GM18951 (cell line): ENCODE results near the gene MICU1.

Experiments used
- POLR2A ChIP-seq: IDR thresholded peaks from 4 replicates; pipeline ENCODE4 v1.6.1; 2011; ENCODE audit warnings: mild to moderate bottlenecking; ENCODE audit not compliant: insufficient read length, insufficient read depth; ENCODE audit errors: extremely low read depth
- in situ Hi-C: fragments of 300-500 bp; cut with MboI; formaldehyde crosslinking; loops from one replicate; pipeline ENCODE4 v1.12.0; 2022; ENCODE audit warnings: low sequenced_read_pairs, mixed read lengths, inconsistent platforms; ENCODE audit not compliant: unreplicated experiment

MICU1 gene

DNA sequence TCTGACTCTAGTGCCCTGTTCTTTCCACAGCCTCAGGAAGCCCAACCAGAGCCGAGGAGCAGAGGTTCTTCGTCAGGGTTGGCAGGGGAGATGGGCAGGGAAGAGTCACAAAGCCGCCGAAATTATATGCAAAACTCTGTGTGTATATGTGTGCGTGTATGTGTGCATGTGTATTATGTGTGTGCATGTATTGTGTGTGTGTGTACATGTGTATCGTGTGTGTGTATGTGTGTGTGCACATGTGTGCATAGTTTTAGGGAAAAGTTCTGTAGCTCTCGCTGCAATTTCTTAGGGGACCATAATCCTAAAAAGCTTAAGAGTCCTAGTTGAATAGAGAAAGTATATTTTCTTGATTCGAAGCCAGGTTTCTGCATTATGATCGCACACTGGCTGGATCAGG, 288.2 kb downstream of the MICU1 start:
- no peak for TF ChIP-seq POLR2A
- in situ Hi-C loops, result loop anchor here (10.0 kb wide), 2 partner anchors 123 to 203 kb away; partner anchors contain the start of genes ANAPC16 and ASCC1

DNA sequence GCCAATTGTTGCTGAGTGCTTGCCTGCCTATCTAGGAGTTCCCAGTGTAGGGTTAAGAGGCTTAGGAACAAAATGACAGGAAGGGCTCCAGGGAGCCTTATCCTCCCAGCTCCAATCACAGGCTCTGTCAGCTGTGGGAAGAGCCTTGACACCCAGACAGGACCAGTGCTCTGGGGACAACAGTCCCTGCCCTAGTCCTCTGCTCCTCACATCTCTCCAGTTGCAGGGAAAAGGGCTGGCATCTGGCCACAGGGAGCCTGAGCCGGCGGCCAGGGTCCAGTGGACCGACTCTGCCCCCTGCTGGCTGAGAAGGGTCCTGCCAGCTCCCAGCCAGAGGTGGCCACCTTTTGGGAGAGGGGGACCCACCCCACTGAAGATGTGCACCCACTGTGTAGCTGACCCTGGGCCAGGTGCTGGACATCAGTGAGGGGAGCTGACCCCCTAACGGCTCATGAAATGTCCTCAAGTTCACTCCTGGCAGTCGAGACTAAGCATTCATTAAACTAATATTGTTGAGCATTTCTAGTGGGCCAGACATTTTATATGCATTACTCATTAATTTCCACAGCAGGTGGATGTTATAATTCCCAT, 288.7 kb downstream of the MICU1 start:
- in situ Hi-C loops, result loop anchor here (10.0 kb wide), 2 partner anchors 122 to 202 kb away; partner anchors contain the start of genes ANAPC16 and ASCC1
- TF ChIP-seq POLR2A, result no peak

DNA sequence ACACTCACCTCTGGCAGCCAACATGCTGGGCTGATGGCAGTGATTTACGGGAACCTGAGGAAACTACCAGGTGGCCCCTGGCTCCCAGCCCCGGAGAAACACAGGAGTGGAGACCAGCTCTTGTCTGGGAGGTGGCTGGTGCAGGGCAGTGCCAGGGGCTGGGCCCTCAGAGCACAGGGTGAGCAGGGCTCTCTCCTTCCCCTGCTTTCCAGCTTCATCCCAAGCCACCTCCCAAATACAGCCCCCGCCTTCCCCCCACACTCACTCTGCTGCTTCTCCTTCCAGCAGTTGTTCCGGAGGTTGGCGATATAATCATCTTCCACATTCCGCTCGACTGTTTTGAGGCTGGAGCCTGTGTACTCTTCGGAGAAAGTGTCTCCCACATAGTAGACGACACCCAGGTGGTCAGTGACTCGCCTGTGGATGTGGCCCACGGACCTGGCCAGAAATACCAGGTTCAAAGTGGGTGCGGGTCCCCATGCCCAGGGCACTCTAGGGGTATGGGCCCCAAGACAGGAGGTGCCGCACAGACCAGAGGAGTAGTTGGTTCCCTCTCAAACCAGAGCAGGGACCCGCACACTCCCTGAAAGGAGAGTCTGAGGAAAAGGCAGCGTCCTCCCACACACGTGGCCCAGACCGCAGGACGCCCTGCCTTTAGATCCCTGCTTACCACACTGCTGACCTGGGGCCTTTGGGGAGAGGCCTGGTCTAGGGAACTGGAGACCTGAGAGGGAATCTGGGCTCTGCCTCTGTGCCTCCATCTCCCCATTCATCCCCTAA, 289.4 kb downstream of the MICU1 start:
- no peak for TF ChIP-seq POLR2A
- in situ Hi-C loops, result loop anchor here (10.0 kb wide), 2 partner anchors 122 to 202 kb away; partner anchors contain the start of genes ANAPC16 and ASCC1

DNA sequence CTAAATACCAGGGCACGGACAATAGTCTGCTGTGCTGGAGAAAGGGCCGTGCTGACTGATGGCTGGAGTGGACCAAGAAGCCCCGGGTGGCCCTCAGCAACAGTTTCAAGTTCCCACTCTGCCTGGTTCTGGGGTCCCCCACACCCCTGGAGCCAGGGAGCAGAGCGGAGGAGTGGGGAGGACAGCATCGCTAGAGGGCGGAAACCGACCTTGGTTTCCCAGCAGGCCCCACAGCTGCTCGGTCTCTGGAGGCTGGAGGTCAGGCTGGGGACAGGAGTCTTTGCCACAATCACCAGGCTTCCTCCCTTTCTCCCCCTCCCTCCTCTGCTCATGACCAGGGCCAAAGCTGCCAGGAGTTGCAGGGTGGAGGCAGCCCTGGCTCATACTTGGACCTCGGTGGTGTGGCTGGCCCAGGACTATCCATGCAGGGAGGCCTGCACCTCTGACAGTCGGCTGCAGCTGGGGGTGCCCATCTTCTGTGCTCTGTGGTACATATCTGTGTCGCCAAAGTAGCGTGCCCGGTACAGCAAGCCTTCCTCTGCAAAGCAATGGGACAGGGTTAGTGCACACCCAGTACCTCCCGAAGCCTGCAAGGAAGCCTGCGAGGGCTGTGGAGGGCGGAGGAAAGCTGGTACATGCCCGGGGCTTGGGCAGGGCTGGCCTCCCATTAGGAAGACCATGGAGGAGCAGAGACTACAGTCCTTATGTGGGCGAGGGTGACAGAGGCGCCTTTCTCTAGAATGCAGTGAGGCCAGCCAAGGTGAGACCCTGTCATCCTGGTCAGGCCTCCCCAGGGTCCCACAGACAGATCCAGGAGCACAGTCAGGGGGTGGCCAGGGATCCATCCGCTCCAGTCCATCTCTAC, 290.3 kb downstream of the MICU1 start:
- in situ Hi-C loops, result loop anchor here (10.0 kb wide), 2 partner anchors 121 to 201 kb away; partner anchors contain the start of genes ANAPC16 and ASCC1
- no peak for TF ChIP-seq POLR2A

DNA sequence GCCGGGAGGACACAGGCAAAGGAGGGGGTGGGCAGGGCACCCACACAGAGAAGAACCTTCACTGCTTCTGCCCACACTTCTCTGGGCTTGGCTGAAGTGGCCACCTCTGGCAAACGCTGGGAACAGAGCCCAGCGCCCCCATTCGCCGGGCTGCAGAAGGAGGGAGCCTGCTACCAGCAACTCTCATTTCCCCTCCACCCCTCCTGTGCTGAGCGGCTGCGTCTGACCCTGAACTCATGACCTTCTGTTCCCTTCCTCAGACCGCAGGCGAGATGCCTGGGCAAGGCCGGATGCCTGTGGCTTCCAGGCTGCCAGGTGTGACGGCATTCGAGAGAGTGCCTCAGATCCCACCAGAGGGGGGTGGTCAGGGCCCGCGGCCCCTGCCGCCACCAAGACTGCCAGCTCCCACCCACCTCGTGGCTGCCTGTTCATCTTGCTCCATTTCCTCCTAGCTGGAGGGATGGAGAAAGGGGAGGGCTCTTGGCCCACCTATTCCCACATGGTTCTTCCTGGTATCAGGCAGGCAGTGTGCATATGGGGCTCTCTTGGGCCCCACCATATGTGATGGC, 291.0 kb downstream of the MICU1 start:
- TF ChIP-seq POLR2A, result peak; percentile 45
- in situ Hi-C loops, result loop anchor here (10.0 kb wide), 2 partner anchors 120 to 200 kb away; partner anchors contain the start of genes ANAPC16 and ASCC1

DNA sequence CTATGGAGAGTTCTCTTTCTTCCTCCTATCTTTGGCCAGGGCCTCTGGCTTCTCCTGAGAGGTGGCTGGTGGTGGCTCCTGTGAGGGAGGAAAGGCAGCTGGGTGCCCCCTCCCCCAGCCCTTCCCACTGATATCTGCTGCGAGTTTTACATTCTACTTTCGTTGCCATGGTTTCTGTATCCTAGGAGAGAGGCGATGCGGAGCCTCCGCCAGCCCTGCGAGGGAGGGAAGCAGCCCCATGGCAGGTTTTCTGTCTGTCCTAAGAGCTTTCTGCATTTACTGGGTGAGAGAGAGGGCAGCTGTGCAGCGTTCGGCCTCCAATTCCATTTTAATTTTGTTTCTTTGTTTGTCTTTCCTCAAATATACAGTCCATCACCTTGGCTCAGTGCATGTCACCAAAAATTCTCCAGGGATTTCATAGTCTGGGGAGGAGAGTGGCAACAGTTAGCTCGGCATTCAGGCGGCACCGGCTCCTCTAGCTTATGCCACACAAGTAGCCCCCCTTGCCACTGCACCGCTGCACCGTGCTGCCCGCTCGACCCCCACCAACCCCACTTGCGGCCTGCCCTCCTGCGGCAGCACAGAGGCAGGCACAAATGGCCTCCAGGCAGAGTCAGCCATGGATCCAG, 291.6 kb downstream of the MICU1 start:
- in situ Hi-C loops, result loop anchor here (10.0 kb wide), 2 partner anchors 120 to 200 kb away; partner anchors contain the start of genes ANAPC16 and ASCC1
- no peak for TF ChIP-seq POLR2A

DNA sequence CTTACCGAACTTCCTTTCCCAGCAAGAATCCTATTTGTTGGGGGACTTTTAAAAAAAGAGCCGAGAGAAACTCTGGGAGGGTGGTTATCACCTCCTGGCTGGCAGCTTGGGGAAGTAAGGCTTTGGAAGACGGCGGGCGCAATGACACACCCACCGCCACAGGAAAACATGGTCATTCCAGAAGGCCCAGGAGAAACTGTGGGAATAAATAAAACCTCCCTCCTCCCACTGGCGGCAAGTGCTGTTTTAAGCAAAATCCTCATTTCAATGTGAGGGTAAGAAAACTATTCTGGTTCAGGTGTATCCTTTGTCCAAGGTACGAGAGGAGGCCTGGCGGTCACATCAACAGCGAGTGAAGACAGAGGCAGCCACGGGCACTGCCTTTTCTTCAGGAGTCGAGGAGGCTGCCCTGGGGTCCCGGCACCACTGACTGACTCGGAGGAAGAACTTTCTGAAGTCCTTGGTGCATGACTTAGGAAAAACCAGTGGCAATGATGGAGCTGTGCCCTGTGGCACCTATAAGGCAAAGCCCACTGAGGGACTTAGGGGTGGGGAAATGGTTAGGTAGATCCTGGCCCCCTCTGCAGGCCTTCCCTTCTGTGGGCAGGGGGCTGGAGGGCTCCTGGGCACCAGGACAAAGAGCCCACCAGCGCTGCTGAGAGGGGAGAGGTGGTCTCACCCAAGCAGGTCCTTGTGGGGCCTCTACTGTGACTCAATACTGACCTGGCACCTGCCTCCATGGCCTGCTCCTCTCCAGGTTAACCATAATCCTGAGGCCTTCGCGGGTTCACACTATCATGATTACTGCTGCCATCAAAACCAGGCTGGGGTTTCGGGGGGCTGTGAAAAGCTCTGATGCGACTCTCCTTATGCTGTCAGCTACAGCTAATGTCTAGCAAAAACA, 292.5 kb downstream of the MICU1 start:
- in situ Hi-C loops, result loop anchor here (10.0 kb wide), 2 partner anchors 119 to 199 kb away; partner anchors contain the start of genes ANAPC16 and ASCC1
- TF ChIP-seq POLR2A, result peak; percentile 20

DNA sequence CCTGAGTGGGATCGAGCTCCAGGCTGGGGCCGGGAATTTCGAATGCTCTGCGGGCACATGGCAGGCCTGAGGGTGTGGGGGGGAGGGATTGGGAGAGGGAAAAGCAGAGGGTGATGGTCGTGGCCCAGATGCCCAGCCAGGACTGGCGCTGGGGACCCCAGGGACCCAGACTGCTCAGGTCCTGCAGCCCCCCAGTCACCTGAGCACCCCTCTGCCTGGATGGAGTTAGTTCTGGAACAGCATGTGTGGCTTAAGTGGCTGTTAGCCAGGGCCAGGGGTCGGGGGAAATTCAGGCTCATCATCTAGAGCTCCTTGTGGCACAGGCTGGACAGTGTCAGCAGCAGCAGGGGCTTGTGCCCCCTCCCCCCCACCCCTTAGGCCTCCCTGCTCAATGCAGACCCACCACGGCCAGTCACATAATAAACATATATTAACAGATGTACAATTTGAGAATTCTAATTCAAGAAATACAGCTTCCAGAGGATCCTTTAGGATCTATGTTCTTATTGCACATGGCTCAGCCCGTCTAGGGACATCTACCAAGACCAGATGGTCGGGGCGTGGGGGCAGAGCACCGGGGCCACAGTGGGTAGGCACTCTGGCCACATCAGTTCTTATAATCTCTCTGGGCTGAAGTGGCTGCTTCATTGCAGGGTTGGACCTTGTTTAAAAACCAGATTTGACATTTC, 293.3 kb downstream of the MICU1 start:
- TF ChIP-seq POLR2A, result no peak
- in situ Hi-C loops, result loop anchor here (10.0 kb wide), 2 partner anchors 118 to 198 kb away; partner anchors contain the start of genes ANAPC16 and ASCC1

DNA sequence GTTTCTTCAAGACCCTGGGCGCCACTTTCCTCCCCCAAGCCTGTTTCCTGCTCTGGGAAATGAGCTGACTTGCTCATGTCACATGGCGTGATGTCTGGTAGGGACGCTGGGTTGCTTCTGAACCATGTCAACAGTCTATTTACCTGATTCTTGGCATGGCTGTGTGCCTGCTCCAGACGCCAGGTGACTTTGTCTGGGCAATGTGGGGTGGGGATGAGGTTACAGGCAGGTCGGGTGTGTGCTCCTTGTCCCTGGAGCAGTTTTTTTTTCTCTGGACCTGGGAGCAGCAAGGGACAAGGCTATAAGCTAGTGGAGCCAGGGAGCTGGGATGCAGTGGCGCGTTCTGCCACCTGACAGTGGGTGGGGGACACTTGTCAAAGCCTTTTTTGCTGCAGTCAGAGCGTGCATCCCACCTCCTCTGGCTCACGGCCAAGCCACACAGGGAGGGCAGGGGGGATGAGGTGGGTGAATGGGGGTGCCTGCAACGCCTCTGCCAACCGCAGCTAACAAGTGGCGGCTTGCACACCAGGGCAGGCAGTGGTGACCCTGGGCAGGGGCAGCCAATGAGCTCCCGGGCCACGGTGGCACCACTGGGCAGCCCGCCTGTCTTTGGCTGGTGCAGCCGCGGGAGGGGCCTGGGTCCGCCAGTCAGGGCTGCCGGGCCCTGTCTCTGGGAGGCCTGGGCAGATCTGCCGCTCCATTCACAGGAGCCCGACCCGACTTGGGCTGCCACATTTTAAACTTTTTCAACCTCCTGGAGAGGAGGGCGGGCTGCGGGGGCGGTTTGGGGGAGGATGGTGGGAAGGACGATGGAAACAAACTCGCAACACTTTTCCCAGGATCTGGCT, 294.1 kb downstream of the MICU1 start:
- TF ChIP-seq POLR2A, result peak; percentile 44
- in situ Hi-C loops, result loop anchor here (10.0 kb wide), 2 partner anchors 117 to 197 kb away; partner anchors contain the start of genes ANAPC16 and ASCC1

DNA sequence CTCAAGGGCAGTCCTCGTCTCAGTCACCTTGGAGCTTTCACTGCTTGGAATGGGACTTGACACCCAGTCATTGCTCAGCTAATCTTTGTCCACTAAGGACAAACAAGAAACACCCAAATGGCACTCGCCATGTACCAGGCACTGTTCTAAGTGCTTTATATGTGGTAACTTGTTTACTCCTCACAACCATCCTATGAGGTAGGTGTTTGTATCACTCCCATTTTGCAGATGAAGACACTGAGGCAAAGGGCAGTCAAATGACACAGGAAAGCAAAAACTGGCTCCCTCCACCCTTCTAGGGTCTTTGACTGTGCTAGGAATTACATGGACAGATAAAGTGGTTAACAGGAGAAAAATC, 295.8 kb downstream of the MICU1 start:
- no peak for TF ChIP-seq POLR2A
- in situ Hi-C loops, result loop anchor here (10.0 kb wide), 2 partner anchors 115 to 195 kb away; partner anchors contain the start of genes ANAPC16 and ASCC1
